AG04450 (cell line): Measurements from ENCODE around the gene ZFYVE21. TPM values are rescaled to one million over a fixed set of nuclear protein-coding genes. Genes with fewer than 3 reads are reported as not detected.

ENCODE experiments used
- CTCF ChIA-PET: fragments of 300-600, 350-600 bp; formaldehyde crosslinking; extraction: SDS; loops from one replicate; lab custom pipeline; 2022; ENCODE audit warnings: antibody characterized with exemption, inconsistent platforms; lab: Charles Lee
- POLR2A ChIA-PET: fragments of 350-600 bp; formaldehyde crosslinking; extraction: SDS; loops from one replicate; lab custom pipeline; 2021; ENCODE audit warnings: antibody characterized with exemption, inconsistent platforms; lab: Yijun Ruan, JAX
- DNase-seq: peaks from one replicate; pipeline ENCODE4 v3.0.0-alpha.2; 2011; ENCODE audit warnings: low read depth, low spot score
- H3K27ac ChIP-seq: one replicate; pipeline ENCODE4 v1.5.1; 2012; ENCODE audit warnings: low read depth, low read length, control low read depth
- H3K27me3 ChIP-seq: one replicate; pipeline ENCODE4 v1.6.0; 2012; ENCODE audit warnings: low read length; ENCODE audit not compliant: control insufficient read depth, insufficient read depth
- H3K4me3 ChIP-seq: 2 replicates; pipeline ENCODE4 v1.5.1; 2011; ENCODE audit warnings: mild to moderate bottlenecking, low read depth, low read length, control low read depth
- H3K9me3 ChIP-seq: 2 replicates; pipeline ENCODE4 v1.5.1; 2012; ENCODE audit warnings: low read length; ENCODE audit not compliant: control insufficient read depth, insufficient read depth
- polyA plus RNA-seq: library from polyadenylated mRNA; depleted of rRNA; stranded (reverse); fragments of >200 nt; gene quantifications from 2 replicates; pipeline ENCODE4 v1.2.3, GENCODE V29; 2011
- TF ChIP-seq, protein P1 (sequence below): IDR thresholded peaks from 2 replicates; pipeline ENCODE4 v1.5.1; 2011; ENCODE audit warnings: low read depth, low read length, control low read depth, inconsistent platforms

The ZFYVE21 gene
- polyA plus RNA-seq, 1 experiment, result 77.5 TPM

DNA sequence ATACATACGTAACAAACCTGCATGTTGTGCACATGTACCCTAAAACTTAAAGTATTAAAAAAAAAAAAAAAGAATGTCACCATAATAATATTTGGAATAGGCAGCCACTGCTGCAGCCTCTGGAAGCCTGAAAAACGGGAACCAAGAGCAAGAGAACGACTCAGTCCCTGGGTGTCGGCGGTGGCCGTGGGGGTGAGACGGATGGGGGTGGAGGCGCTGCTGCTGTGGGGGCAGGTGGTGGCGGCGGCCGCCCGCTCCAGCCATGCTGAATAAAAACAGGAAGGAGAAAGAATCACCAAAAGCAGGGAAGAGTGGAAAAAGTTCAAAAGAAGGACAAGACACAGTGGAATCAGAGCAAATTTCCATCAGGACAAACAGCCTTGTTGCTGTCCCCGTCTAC lies 46.9 kb downstream of the ZFYVE21 start:
- CTCF ChIA-PET, result interaction anchor here (0.5 to 0.7 kb wide), 2 partner anchors 46 to 315 kb away, joined by 3 read pairs; no protein-coding TSS in a partner anchor
- no peak for DNase-seq
- Histone ChIP-seq H3K9me3 (peaks cover 3% of the 10 kb centered on the region; the same call in 1 of the 2 replicates), H3K4me3 (no peak overlapping the region), H3K27me3 (no peaks in the 10 kb centered on the region), H3K27ac (no peak overlapping the region)
- TF ChIP-seq, protein P1, sequence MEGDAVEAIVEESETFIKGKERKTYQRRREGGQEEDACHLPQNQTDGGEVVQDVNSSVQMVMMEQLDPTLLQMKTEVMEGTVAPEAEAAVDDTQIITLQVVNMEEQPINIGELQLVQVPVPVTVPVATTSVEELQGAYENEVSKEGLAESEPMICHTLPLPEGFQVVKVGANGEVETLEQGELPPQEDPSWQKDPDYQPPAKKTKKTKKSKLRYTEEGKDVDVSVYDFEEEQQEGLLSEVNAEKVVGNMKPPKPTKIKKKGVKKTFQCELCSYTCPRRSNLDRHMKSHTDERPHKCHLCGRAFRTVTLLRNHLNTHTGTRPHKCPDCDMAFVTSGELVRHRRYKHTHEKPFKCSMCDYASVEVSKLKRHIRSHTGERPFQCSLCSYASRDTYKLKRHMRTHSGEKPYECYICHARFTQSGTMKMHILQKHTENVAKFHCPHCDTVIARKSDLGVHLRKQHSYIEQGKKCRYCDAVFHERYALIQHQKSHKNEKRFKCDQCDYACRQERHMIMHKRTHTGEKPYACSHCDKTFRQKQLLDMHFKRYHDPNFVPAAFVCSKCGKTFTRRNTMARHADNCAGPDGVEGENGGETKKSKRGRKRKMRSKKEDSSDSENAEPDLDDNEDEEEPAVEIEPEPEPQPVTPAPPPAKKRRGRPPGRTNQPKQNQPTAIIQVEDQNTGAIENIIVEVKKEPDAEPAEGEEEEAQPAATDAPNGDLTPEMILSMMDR, result no peak
- POLR2A ChIA-PET, result no interaction called here

DNA sequence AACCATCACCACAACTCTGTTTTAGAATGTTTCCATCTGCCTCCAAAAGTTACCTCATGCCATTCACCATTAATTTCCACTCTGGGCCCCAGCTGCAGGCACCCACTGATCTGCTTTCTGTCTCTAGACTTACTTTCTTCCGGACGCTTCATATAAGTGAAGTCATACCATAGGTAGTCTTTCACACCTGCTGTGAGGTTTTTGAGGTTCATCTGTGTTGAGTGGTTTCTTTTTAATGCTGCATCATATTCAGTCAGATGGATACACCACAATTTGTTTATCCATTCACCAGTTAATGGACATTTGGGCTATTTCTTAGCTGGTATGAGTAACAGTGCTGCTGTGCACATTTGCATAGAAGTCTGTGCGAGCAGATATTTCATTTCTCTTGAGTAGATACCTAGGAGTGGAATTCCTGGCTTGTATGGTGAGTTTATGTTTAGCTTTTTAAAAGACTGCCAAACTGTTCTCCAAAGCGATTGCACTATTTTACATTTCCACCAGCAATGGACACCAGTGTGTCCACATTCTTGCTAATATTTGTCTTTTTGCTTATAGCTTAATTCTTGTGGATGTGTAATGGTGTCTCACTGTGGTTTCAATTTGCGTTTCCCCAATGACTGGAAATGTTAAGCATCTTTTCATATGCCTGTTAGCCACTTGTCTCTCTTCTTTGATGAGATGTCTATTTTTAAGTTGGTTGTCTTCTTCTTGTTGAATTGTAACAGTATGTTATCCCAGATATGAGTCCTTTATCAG lies 48.3 kb downstream of the ZFYVE21 start:
- POLR2A ChIA-PET, result no interaction called here
- Histone ChIP-seq H3K4me3 (no peak overlapping the region), H3K9me3 (peaks cover 3% of the 10 kb centered on the region; the same call in 1 of the 2 replicates), H3K27ac (no peak overlapping the region), H3K27me3 (no peaks in the 10 kb centered on the region)
- DNase-seq, result no peak
- TF ChIP-seq, protein P1, result no peak
- CTCF ChIA-PET, result interaction anchor here (0.9 to 1.1 kb wide), 2 partner anchors 44 to 314 kb away, joined by 3 read pairs; no protein-coding TSS in a partner anchor

DNA sequence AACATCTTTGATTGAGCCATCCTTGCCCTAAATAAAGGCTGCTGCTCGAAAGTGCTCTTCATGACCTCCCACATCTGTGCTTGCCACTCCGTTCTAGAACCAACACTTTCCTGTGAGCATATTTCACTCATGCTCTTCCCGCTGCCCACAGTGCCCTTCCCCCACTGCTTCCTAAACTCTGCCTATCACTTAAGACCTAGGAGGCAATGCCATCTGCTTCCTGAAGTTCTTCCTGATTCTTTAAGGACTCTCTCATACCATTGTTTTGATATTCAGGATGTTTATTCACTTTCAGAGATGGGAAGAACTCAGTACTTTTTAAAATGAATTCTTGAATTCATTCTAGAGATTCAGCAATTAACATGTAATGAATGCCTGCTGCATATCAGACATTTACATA lies 49.9 kb downstream of the ZFYVE21 start:
- Histone ChIP-seq H3K4me3 (no peak overlapping the region), H3K27ac (no peak overlapping the region), H3K9me3 (peaks cover 3% of the 10 kb centered on the region; the same call in 1 of the 2 replicates), H3K27me3 (no peaks in the 10 kb centered on the region)
- POLR2A ChIA-PET, result no interaction called here
- CTCF ChIA-PET, result interaction anchor here (0.6 kb wide), 1 partner anchor 1150 kb away, joined by 5 read pairs; no protein-coding TSS in a partner anchor
- TF ChIP-seq, protein P1, result no peak
- no peak for DNase-seq

GRCh38 chr14:103767336-103767894 lies 51.8 kb downstream of the ZFYVE21 start:
- H3K27ac ChIP-seq, result no peak overlapping the region
- ChIA-PET POLR2A (no interaction called here), CTCF (no interaction called here)
- TF ChIP-seq, protein P1, result no peak
- no peak for DNase-seq
- no peak overlapping the region for H3K4me3 ChIP-seq
- H3K27me3 ChIP-seq, result no peaks in the 10 kb centered on the region
- peaks cover 3% of the 10 kb centered on the region; the same call in 1 of the 2 replicates for H3K9me3 ChIP-seq

GRCh38 chr14:103770500-103770899 lies 54.9 kb downstream of the ZFYVE21 start:
- ChIA-PET CTCF (interaction anchor here (0.6 to 0.7 kb wide), 2 partner anchors 16 to 43 kb away, joined by 3 to 5 read pairs; no protein-coding TSS in a partner anchor), POLR2A (interaction anchor here (0.7 kb wide), 1 partner anchor 38 kb away, joined by 6 read pairs; no protein-coding TSS in a partner anchor)
- H3K4me3 ChIP-seq, result no peak overlapping the region
- H3K27me3 ChIP-seq, result no peaks in the 10 kb centered on the region
- TF ChIP-seq, protein P1, result no peak
- no peak for DNase-seq
- no peak overlapping the region for H3K27ac ChIP-seq
- no peaks in the 10 kb centered on the region; the same call in 1 of the 2 replicates for H3K9me3 ChIP-seq
